ENCODE measurements around the gene PHACTR1. TPM values are rescaled to one million over a fixed set of nuclear protein-coding genes. Genes with fewer than 3 reads are reported as not detected.

PHACTR1 gene
- total RNA-seq, 1 experiment from 2014 or later: 2.6 TPM

GRCh38 chr6:13005994-13006393 is 289.4 kb downstream of the PHACTR1 start:
- TF ChIP-seq CTCF (conservative IDR thresholded peaks at IDR 0.05; ENCODE audit: low read depth, low read length) (no peak), EZH2 (IDR thresholded peaks at IDR 0.05; ENCODE audit: borderline replicate concordance, low read depth, low read length, poor library complexity, severe bottlenecking) (no peak)
- CTCF ChIA-PET: interaction anchor here (0.6 kb wide), 1 partner anchor 27 kb away, joined by 5 read pairs; no protein-coding TSS in a partner anchor
- DNase-seq (ENCODE audit: low spot score): no peak
- no peaks in the 10 kb centered on the region for H3K9me3 ChIP-seq (ENCODE audit: low read depth, low read length, poor library complexity, severe bottlenecking)
- POLR2A ChIA-PET (ENCODE audit: low non-redundant PET): no interaction called here
- no TSS peak for BruUV-seq (replicated peaks)
- H3K4me1 ChIP-seq (ENCODE audit: insufficient read depth, low read length, poor library complexity, severe bottlenecking): no peaks in the 10 kb centered on the region
- H3K4me3 ChIP-seq (ENCODE audit: low read depth, low read length, poor library complexity, severe bottlenecking): no peak overlapping the region
- no peaks in the 10 kb centered on the region for H3K36me3 ChIP-seq (ENCODE audit: insufficient read depth, low read length, poor library complexity, severe bottlenecking)
- H3K27me3 ChIP-seq (replicated peaks; ENCODE audit: insufficient read depth, low read depth, low read length, poor library complexity): peaks cover 7% of the 10 kb centered on the region
- H3K27ac ChIP-seq (ENCODE audit: low read depth, low read length, poor library complexity, severe bottlenecking): no peak overlapping the region
- intact Hi-C loops (cut with micrococcal nuclease; ENCODE audit: unreplicated experiment): no loop called here

GRCh38 chr6:13006578-13007300 is 290.2 kb downstream of the PHACTR1 start:
- Histone ChIP-seq H3K4me3 (ENCODE audit: low read depth, low read length, poor library complexity, severe bottlenecking) (no peak overlapping the region), H3K36me3 (ENCODE audit: insufficient read depth, low read length, poor library complexity, severe bottlenecking) (no peaks in the 10 kb centered on the region), H3K9me3 (ENCODE audit: low read depth, low read length, poor library complexity, severe bottlenecking) (no peaks in the 10 kb centered on the region), H3K4me1 (ENCODE audit: insufficient read depth, low read length, poor library complexity, severe bottlenecking) (no peaks in the 10 kb centered on the region), H3K27ac (ENCODE audit: low read depth, low read length, poor library complexity, severe bottlenecking) (no peak overlapping the region), H3K27me3 (replicated peaks; ENCODE audit: insufficient read depth, low read depth, low read length, poor library complexity) (peaks cover 14% of the 10 kb centered on the region)
- CTCF ChIA-PET: interaction anchor here (0.6 kb wide), 1 partner anchor 26 kb away, joined by 5 read pairs; no protein-coding TSS in a partner anchor
- POLR2A ChIA-PET (ENCODE audit: low non-redundant PET): no interaction called here
- TF ChIP-seq EZH2 (IDR thresholded peaks at IDR 0.05; ENCODE audit: borderline replicate concordance, low read depth, low read length, poor library complexity, severe bottlenecking): no peak
- no peak for TF ChIP-seq CTCF (conservative IDR thresholded peaks at IDR 0.05; ENCODE audit: low read depth, low read length)
- no TSS peak for BruUV-seq (replicated peaks)
- intact Hi-C loops (cut with micrococcal nuclease; ENCODE audit: unreplicated experiment): no loop called here
- no peak for DNase-seq (ENCODE audit: low spot score)

GRCh38 chr6:13007744-13008143 is 291.2 kb downstream of the PHACTR1 start:
- Histone ChIP-seq H3K4me3 (ENCODE audit: low read depth, low read length, poor library complexity, severe bottlenecking) (no peak overlapping the region), H3K4me1 (ENCODE audit: insufficient read depth, low read length, poor library complexity, severe bottlenecking) (peaks cover under 1% of the 10 kb centered on the region), H3K27me3 (replicated peaks; ENCODE audit: insufficient read depth, low read depth, low read length, poor library complexity) (peaks cover 24% of the 10 kb centered on the region), H3K27ac (ENCODE audit: low read depth, low read length, poor library complexity, severe bottlenecking) (no peak overlapping the region), H3K9me3 (ENCODE audit: low read depth, low read length, poor library complexity, severe bottlenecking) (no peaks in the 10 kb centered on the region), H3K36me3 (ENCODE audit: insufficient read depth, low read length, poor library complexity, severe bottlenecking) (no peaks in the 10 kb centered on the region)
- ChIA-PET CTCF (no interaction called here), POLR2A (ENCODE audit: low non-redundant PET) (no interaction called here)
- DNase-seq (ENCODE audit: low spot score): no peak
- no peak for TF ChIP-seq EZH2 (IDR thresholded peaks at IDR 0.05; ENCODE audit: borderline replicate concordance, low read depth, low read length, poor library complexity, severe bottlenecking)
- TF ChIP-seq CTCF (conservative IDR thresholded peaks at IDR 0.05; ENCODE audit: low read depth, low read length): no peak
- intact Hi-C loops (cut with micrococcal nuclease; ENCODE audit: unreplicated experiment): no loop called here
- BruUV-seq (replicated peaks): no TSS peak
